H1 (cell line): ENCODE data around the gene TOP2A. TPM values are rescaled to one million over a fixed set of nuclear protein-coding genes. Genes with fewer than 3 reads are reported as not detected.

Source experiments
- CTCF ChIA-PET: fragments of 300-600 bp; sonication (Branson Sonifier 250); formaldehyde crosslinking; loops from one replicate; lab custom pipeline; 2021; ENCODE audit not compliant: partially characterized antibody; lab: Charles Lee
- POLR2A ChIA-PET: fragments of 300-600 bp; sonication (Branson Sonifier 250); formaldehyde crosslinking; loops from one replicate; lab custom pipeline; 2021; ENCODE audit warnings: inconsistent platforms; ENCODE audit not compliant: partially characterized antibody; lab: Charles Lee
- DNase-seq, 2 experiments: peaks; one replicate each; pipeline versions ENCODE4 v3.0.0 to v3.0.0-alpha.2; 2010 to 2022; ENCODE audit warnings: low spot score in 2 of 2, low read depth in 1 of 2, mixed read lengths in 1 of 2
- FAIRE-seq: peaks from 2 replicates; lab custom pipeline; 2011; peaks lifted over from hg19 to GRCh38; lab: Jason Lieb, UNC
- H2AFZ ChIP-seq: 2 replicates; pipeline ENCODE4 v1.8.1; 2012; ENCODE audit warnings: low read length, inconsistent platforms
- H2AK5ac ChIP-seq: 2 replicates; pipeline ENCODE4 v1.6.1; 2013; ENCODE audit warnings: low read depth, low read length
- H2BK120ac ChIP-seq: replicated peaks from 2 replicates; pipeline ENCODE3; 2013; ENCODE audit warnings: low read depth, low read length, inconsistent platforms
- H2BK12ac ChIP-seq: 2 replicates; pipeline ENCODE4 v1.6.1; 2013; ENCODE audit warnings: low read depth, low read length
- H2BK15ac ChIP-seq: 2 replicates; pipeline ENCODE4 v1.6.1; 2013; ENCODE audit warnings: low read length
- H2BK20ac ChIP-seq: 2 replicates; pipeline ENCODE4 v1.6.1; 2013; ENCODE audit warnings: low read length
- H2BK5ac ChIP-seq: 2 replicates; pipeline ENCODE4 v1.6.1; 2013; ENCODE audit warnings: low read depth, low read length
- H3K14ac ChIP-seq: 2 replicates; pipeline ENCODE4 v1.6.1; 2013; ENCODE audit warnings: inconsistent platforms; ENCODE audit not compliant: insufficient read length
- H3K18ac ChIP-seq: 2 replicates; pipeline ENCODE4 v1.6.1; 2013; ENCODE audit warnings: low read length; ENCODE audit errors: extremely low read depth
- H3K23ac ChIP-seq: 2 replicates; pipeline ENCODE4 v1.6.1; 2013; ENCODE audit warnings: inconsistent platforms; ENCODE audit not compliant: insufficient read length
- H3K23me2 ChIP-seq: 2 replicates; pipeline ENCODE4 v1.6.1; 2013; ENCODE audit warnings: low read depth, low read length
- H3K27ac ChIP-seq: 2 replicates; pipeline ENCODE4 v1.6.1; 2011; ENCODE audit warnings: low read depth, low read length, inconsistent platforms
- H3K27me3 ChIP-seq, 4 experiments: replicated peaks in 1 of 4; 1 replicate in 1 of 4; 2 replicates in 3 of 4; pipeline versions ENCODE4 v1.6.1 to v1.8.1; 2011 to 2013; ENCODE audit warnings: low read length in 3 of 4, mild to moderate bottlenecking in 3 of 4, inconsistent platforms in 2 of 4, mixed read lengths in 2 of 4, moderate library complexity in 1 of 4; ENCODE audit not compliant: control insufficient read depth in 3 of 4, insufficient read depth in 3 of 4; ENCODE audit errors: extremely low read depth in 1 of 4
- H3K36me3 ChIP-seq, 4 experiments: 2 replicates each; pipeline versions ENCODE4 v1.6.1 to v1.8.1; 2011 to 2013; ENCODE audit warnings: mild to moderate bottlenecking in 4 of 4, low read length in 3 of 4, moderate library complexity in 2 of 4, control low read depth in 1 of 4, inconsistent platforms in 1 of 4; ENCODE audit not compliant: insufficient read depth in 4 of 4, control insufficient read depth in 2 of 4
- H3K4ac ChIP-seq: replicated peaks from 2 replicates; pipeline ENCODE3; 2013; ENCODE audit warnings: low read length, low read depth, mixed read lengths, inconsistent platforms; ENCODE audit not compliant: insufficient read length
- H3K4me1 ChIP-seq, 4 experiments: replicated peaks in 1 of 4; 1 replicate in 1 of 4; 2 replicates in 3 of 4; pipeline versions ENCODE4 v1.6.1 to v1.8.1; 2011 to 2013; ENCODE audit warnings: low read length in 3 of 4, inconsistent platforms in 2 of 4, mixed read lengths in 1 of 4; ENCODE audit not compliant: insufficient read depth in 4 of 4, control insufficient read depth in 3 of 4
- H3K4me2 ChIP-seq, 2 experiments: 2 replicates each; pipeline versions ENCODE4 v1.6.1 to v1.8.1; 2011 to 2013; ENCODE audit warnings: low read depth in 2 of 2, low read length in 2 of 2, control low read depth in 1 of 2, inconsistent platforms in 1 of 2, mild to moderate bottlenecking in 1 of 2; ENCODE audit not compliant: insufficient read depth in 1 of 2
- H3K4me3 ChIP-seq, 4 experiments: fragments of 200-600, 300-600 bp in 1 of 4; sonication (generic), shearing (Covaris generic), sonication (Bioruptor Twin) in 1 of 4; 2 replicates each; pipeline versions ENCODE4 v1.5.1 to v1.8.1; 2011 to 2016; ENCODE audit warnings: low read length in 4 of 4, low read depth in 3 of 4, control low read depth in 2 of 4, inconsistent platforms in 2 of 4, mild to moderate bottlenecking in 2 of 4, mixed read lengths in 1 of 4, moderate library complexity in 1 of 4; ENCODE audit not compliant: insufficient read depth in 2 of 4; ENCODE audit errors: extremely low read depth in 1 of 4
- H3K56ac ChIP-seq: replicated peaks from 2 replicates; pipeline ENCODE3; 2013; ENCODE audit warnings: low read depth, mild to moderate bottlenecking, mixed read lengths, low read length, inconsistent platforms; ENCODE audit not compliant: insufficient read length
- H3K79me1 ChIP-seq: 2 replicates; pipeline ENCODE4 v1.6.1; 2013; ENCODE audit warnings: low read depth, low read length, control low read depth
- H3K79me2 ChIP-seq, 2 experiments: 2 replicates each; pipeline versions ENCODE4 v1.6.1 to v1.8.1; 2012 to 2013; ENCODE audit warnings: low read length in 2 of 2, mild to moderate bottlenecking in 2 of 2, inconsistent platforms in 1 of 2; ENCODE audit not compliant: insufficient read depth in 2 of 2, control insufficient read depth in 1 of 2
- H3K9ac ChIP-seq, 4 experiments: replicated peaks in 1 of 4; 1 replicate in 1 of 4; 2 replicates in 3 of 4; pipeline versions ENCODE4 v1.6.1 to v1.8.1; 2011 to 2013; ENCODE audit warnings: low read depth in 3 of 4, low read length in 3 of 4, control low read depth in 2 of 4, mild to moderate bottlenecking in 2 of 4, moderate library complexity in 2 of 4, inconsistent platforms in 1 of 4; ENCODE audit errors: extremely low read depth in 1 of 4
- H3K9me3 ChIP-seq, 2 experiments: 2 replicates each; pipeline versions ENCODE4 v1.6.1 to v1.8.1; 2012 to 2013; ENCODE audit warnings: mild to moderate bottlenecking in 2 of 2, moderate library complexity in 2 of 2, control low read depth in 1 of 2, inconsistent platforms in 1 of 2, low read depth in 1 of 2, low read length in 1 of 2, mixed read lengths in 1 of 2; ENCODE audit not compliant: insufficient read depth in 2 of 2
- H4K20me1 ChIP-seq, 2 experiments: replicated peaks in 1 of 2; 2 replicates each; pipeline versions ENCODE3 to v1.8.1; 2011 to 2013; ENCODE audit warnings: inconsistent platforms in 2 of 2, low read length in 2 of 2, mild to moderate bottlenecking in 1 of 2; ENCODE audit not compliant: insufficient read depth in 2 of 2, control insufficient read depth in 1 of 2
- H4K5ac ChIP-seq: 2 replicates; pipeline ENCODE4 v1.6.1; 2013; ENCODE audit warnings: low read length, low read depth, mixed read lengths, inconsistent platforms; ENCODE audit not compliant: insufficient read length
- H4K8ac ChIP-seq: 2 replicates; pipeline ENCODE4 v1.8.0; 2013; ENCODE audit warnings: mild to moderate bottlenecking, moderate library complexity, low read length, inconsistent platforms; ENCODE audit not compliant: insufficient read depth; ENCODE audit errors: extremely low read depth
- H4K91ac ChIP-seq: replicated peaks from 2 replicates; pipeline ENCODE3; 2013; ENCODE audit warnings: low read length, mixed read lengths, inconsistent platforms; ENCODE audit not compliant: insufficient read length
- ATF3 ChIP-seq: IDR thresholded peaks from 2 replicates; pipeline ENCODE4 v1.6.1; 2011; ENCODE audit warnings: low read depth, mild to moderate bottlenecking, low read length; ENCODE audit not compliant: insufficient read depth
- BRCA1 ChIP-seq: IDR thresholded peaks from 2 replicates; pipeline ENCODE4 v1.6.1; 2012; ENCODE audit warnings: low read depth, low read length, improper control_type of control experiment
- CTBP2 ChIP-seq: IDR thresholded peaks from 2 replicates; pipeline ENCODE4 v1.7.0; 2011; ENCODE audit warnings: borderline replicate concordance, mild to moderate bottlenecking, moderate library complexity, mixed read lengths, low read length; ENCODE audit not compliant: insufficient read depth, insufficient read length
- EGR1 ChIP-seq: IDR thresholded peaks from 2 replicates; pipeline ENCODE4 v1.6.1; 2011; ENCODE audit warnings: low read depth, low read length, borderline replicate concordance
- KDM5A ChIP-seq: fragments of 200-600 bp; IDR thresholded peaks from 2 replicates; pipeline ENCODE4 v1.7.1; 2012; ENCODE audit warnings: mild to moderate bottlenecking, low read length, inconsistent platforms, mixed read lengths
- POU5F1 ChIP-seq: IDR thresholded peaks from 2 replicates; pipeline ENCODE4 v1.6.1; 2011; ENCODE audit warnings: low read depth, mild to moderate bottlenecking, low read length, moderate library complexity
- SP4 ChIP-seq: IDR thresholded peaks from 2 replicates; pipeline ENCODE4 v1.6.1; 2012; ENCODE audit warnings: low read length, inconsistent platforms
- SUZ12 ChIP-seq: fragments of 200-600 bp; sonication (generic); IDR thresholded peaks from 2 replicates; pipeline ENCODE4 v1.6.1; 2012; ENCODE audit warnings: mild to moderate bottlenecking, inconsistent platforms, low read length, moderate library complexity, mixed read lengths
- TAF1 ChIP-seq: IDR thresholded peaks from 2 replicates; pipeline ENCODE4 v1.6.1; 2011; ENCODE audit warnings: mild to moderate bottlenecking, low read depth, low read length
- TCF12 ChIP-seq: IDR thresholded peaks from 2 replicates; pipeline ENCODE4 v1.6.1; 2011; ENCODE audit warnings: low read depth, mild to moderate bottlenecking, low read length
- WGBS, 2 experiments: shearing (Covaris generic) in 1 of 2; methylation state at CpG; one replicate each; pipeline versions ENCODE4 v1.1.6 to v1.1.7; 2013 to 2015; ENCODE audit warnings: low lambda C conversion rate in 2 of 2, mixed read lengths in 2 of 2, inconsistent platforms in 1 of 2, low coverage in 1 of 2, missing lambda C conversion rate in 1 of 2; ENCODE audit not compliant: insufficient replicate concordance in 2 of 2, insufficient coverage in 1 of 2, insufficient read length in 1 of 2; ENCODE audit errors: extremely low coverage in 1 of 2, missing lambda C conversion rate in 1 of 2; 5-methylcytosine and 5-hydroxymethylcytosine counted together
- polyA plus RNA-seq, 7 experiments: library from polyadenylated mRNA; depleted of rRNA in 3 of 7; stranded (reverse) in 5 of 7; unstranded in 2 of 7; fragments of >200 nt in 5 of 7; fragments of 200-250 nt in 2 of 7; gene quantifications; 1 replicate in 5 of 7; 2 replicates in 1 of 7; 4 replicates in 1 of 7; pipeline versions ENCODE4 v1.2.1 to v1.2.3, GENCODE V29; 2011 to 2013; ENCODE audit warnings: missing spikeins in 2 of 7, mixed read lengths in 2 of 7
- total RNA-seq: library from RNA; stranded (reverse); fragmentation: NEBNext Ultra II Directional; extraction: Animal tissue kit (Norgen Biotek cat#: 25700); gene quantifications from 2 replicates; pipeline ENCODE4 v1.2.1, GENCODE V29; 2021

TOP2A gene
- total and polyA plus RNA-seq, 2 of the 8 experiments (the other 6 are each of a cell fraction or from before 2014, with no cell fraction given), result 83.1 to 291 TPM

GRCh38 chr17:40447806-40448205, 30.1 kb upstream of the TOP2A start:
- WGBS, 2 experiments, result 97% methylated on average over 4 of the region's 4 CpGs; no CpG with 5 or more reads in 1 of the 2 experiments
- ChIA-PET POLR2A (interaction anchor here (1.0 to 2.0 kb wide), 8 partner anchors 9 to 379 kb away, joined by 3 to 7 read pairs (median 4); no protein-coding TSS in a partner anchor), CTCF (interaction anchor here (0.6 to 34.1 kb wide), 19 partner anchors 1 to 1264 kb away, joined by 3 to 739 read pairs (median 5); partner anchors contain the start of genes GJD3 and IGFBP4)
- Histone ChIP-seq H2BK20ac (no peak overlapping the region), H3K14ac (no peak overlapping the region), H2BK15ac (no peak overlapping the region), H3K4me1 (peaks cover 5 to 22% (median 10%) of the 10 kb centered on the region in 4 experiments), H2AK5ac (no peak overlapping the region), H3K79me2 (peaks cover 0 to 54% of the 10 kb centered on the region in 2 experiments; a peak in 3 of 4 replicates), H3K9me3 (no peaks in the 10 kb centered on the region), H3K23me2 (peaks cover 12% of the 10 kb centered on the region), H3K4me3 (no peak overlapping the region), H3K18ac (no peak overlapping the region; the same call in 1 of the 2 replicates), H2BK120ac (no peak overlapping the region), H3K4ac (no peak overlapping the region), H4K91ac (no peak overlapping the region), H3K23ac (no peak overlapping the region), H2BK12ac (no peak overlapping the region), H3K56ac (no peak overlapping the region), H2BK5ac (no peak overlapping the region), H3K27ac (no peak overlapping the region), H3K36me3 (no peaks in the 10 kb centered on the region), H3K9ac (no peak overlapping the region), H4K8ac (no peak overlapping the region), H2AFZ (no peak overlapping the region), H4K20me1 (peaks cover 2 to 4% of the 10 kb centered on the region in 2 experiments), H3K27me3 (no peaks in the 10 kb centered on the region; a peak in 1 of 7 replicates), H3K79me1 (peaks cover 11% of the 10 kb centered on the region), H3K4me2 (no peak overlapping the region), H4K5ac (no peak overlapping the region)
- FAIRE-seq (no peak), DNase-seq (no peak)
- no peak for TF ChIP-seq CTBP2
- no peak for TF ChIP-seq POU5F1
- TF ChIP-seq ATF3, result no peak
- no peak for TF ChIP-seq TCF12
- TF ChIP-seq SUZ12, result no peak
- no peak for TF ChIP-seq SP4
- no peak for TF ChIP-seq TAF1
- TF ChIP-seq KDM5A, result no peak
- TF ChIP-seq EGR1, result no peak
- TF ChIP-seq BRCA1, result no peak
